HG03460 (cell line): ENCODE results near the gene MTCL1.

ENCODE experiments used
- ATAC-seq: cut with Tn5 transposase; IDR thresholded peaks from one replicate; pipeline ENCODE4 v1.9.1; 2021; ENCODE audit not compliant: unreplicated experiment

The MTCL1 gene

DNA sequence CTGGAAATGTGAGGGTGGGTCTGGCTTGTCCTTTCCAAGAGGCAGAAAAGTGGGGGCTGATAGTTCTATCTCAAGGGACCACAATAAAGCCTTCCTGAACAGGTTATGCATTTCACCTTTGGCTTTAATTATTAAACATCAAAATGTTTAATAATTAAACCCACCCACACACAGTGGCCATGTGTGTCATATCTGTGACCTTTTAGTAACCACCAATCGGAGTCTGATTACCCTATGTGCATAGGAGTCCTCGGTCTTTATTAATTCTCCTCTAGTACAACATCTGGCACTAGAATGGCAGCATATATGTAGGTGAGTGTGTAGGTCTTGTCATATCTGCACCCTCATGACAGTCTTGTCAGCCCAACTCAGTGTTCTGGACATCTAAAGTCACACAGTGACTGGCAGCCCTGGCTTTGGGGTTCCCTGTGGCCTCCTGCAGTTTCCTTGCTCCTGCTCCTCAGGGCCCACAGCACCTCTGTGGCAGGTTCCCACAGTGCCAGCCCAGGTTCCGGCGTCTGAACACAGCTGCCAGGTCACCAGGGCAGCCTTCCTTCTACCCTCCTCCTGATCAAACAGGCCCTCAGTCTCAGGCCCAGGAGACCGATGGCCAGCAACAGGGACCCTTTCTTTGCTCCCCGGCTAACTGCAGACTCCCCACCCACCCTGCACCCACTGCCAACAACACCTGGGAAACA is 100.9 kb downstream of the MTCL1 start:
- no peak for ATAC-seq

DNA sequence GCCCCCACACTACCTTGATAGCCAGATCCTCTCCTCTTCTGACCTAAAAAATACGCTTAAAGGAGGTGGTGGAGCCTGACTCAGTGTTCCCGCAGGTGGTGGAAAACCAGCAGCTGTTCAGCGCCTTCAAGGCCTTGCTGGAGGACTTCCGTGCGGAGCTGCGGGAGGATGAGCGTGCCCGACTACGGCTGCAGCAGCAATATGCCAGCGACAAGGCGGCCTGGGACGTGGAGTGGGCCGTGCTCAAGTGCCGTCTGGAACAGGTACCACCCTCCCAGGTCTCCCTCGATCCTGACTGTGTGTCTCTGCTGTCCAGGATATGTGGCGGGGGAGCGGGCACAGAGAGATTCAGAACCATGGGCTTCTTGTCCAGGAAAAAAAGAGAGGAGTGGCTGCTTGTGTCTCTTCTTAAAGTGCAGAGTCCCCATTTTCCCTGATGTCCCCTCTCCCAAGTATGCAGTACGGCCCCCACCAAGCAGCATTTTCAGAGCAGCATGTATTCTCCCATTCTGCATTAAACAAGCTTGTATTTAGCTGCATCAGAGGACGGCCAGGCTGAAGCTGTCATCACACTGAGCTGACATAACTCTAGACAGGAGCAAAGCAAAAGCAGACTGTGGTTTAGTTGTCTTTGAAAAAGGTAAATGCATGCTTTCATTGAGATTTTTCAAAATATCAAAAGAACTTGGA is 101.6 kb downstream of the MTCL1 start:
- no peak for ATAC-seq

DNA sequence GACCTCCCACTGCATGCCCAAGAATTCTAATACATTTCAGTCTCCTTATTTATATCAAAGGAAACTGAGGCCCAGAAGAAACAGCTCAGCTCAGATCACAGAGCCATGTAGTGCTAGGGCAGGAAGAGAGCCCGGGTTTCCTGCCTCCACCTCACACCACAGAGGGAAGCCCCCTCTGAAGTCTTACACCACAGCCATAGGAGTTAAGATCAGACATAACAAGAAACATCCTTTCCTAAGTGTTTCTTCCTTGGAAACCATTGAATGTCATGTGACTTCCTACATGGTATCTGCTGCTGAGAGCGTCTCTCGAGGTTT is 102.1 kb downstream of the MTCL1 start:
- no peak for ATAC-seq

DNA sequence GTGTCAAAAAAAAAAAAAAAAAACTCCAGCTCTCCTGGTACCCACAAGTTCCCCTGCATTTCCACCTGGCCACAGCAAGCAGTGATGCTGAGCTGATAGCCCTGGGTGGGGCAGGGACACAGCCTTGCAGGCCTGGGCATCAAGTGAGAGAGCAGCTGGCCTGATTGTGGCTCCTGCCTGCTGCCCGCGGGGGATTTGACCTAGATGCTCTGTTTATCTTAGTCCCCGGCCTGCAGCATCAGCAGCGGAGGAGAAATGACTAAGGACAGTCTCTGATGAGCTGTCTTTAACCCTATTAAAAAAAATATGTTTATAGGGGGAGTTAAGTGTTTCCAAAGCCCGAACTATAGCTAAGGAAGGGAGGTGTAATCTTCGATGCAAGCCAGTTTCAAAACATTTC is 102.6 kb downstream of the MTCL1 start:
- ATAC-seq: no peak

DNA sequence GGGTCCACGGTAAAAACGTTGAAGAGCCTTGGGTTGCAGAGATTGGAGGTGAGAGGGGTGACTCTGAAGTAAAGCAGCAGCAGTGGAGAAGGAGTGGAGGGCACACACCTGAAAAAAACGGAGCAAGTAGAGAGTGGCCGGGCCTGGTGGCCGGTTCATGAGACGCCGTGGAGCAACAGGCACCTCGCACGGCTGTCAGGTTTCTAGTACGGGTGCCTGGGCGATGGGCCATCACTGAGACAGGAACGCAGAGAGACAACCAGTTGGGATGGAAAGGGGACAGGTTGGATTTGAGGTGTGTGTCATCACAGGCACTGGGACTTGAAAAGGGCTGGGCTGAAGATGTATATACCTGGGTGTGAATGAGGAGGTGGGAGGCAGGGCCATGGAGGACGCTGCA is 104.2 kb downstream of the MTCL1 start:
- ATAC-seq: no peak

DNA sequence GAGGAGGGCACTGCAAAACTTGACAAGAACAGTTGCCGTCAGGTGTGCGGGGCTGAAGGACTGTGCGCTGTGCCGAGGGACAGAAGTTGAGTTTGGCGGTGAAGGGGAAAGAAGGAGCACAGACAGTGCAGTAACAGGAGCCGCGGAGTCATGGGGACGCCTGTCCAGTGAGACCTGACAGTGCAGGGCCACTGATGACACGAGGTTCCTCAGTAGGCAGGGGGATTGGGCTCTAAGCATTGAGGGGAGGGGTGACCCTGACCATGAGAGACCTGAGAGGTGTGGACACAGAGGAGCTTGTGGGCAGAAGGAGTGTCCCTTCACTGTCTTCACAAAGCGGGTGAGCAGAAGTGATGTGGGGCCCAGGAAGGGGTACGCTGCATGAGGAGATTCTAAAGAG is 104.8 kb downstream of the MTCL1 start:
- ATAC-seq: no peak

DNA sequence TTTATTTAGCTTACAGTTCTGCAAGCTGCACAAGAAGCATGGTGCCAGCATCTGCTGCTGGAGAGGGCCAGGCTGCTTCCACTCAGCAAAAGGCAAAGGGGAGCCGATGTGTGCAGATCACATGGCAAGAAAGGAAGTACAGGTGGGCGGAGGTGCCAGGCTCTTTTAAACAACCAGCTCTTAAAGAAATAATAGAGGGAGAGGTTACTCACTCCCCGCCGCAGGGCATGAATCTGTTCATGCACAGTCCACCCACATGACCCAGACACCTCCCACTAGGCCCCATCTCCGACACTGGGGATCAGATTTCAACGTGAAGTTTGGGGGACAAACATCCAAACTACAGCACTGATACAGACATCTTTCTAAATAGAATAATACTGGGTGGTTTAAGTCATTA is 105.8 kb downstream of the MTCL1 start:
- ATAC-seq: no peak

DNA sequence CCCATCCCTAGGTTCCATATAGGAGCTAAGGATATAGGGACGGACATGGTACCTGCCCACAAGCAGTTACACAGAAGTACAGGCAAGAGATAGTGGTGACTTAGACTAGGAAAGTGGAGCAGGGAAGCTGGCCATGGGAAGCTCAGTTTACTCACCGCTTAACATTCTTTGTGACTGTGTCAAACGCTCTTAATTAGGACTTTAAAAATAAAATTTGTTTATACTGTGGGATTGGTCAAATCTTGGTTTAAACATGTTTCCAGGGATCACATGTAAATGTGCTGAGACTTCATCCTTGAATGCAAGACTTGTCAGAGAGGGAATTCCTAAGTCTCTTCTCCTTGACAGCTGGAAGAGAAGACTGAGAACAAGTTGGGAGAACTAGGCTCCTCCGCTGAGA is 107.3 kb downstream of the MTCL1 start:
- ATAC-seq: no peak

DNA sequence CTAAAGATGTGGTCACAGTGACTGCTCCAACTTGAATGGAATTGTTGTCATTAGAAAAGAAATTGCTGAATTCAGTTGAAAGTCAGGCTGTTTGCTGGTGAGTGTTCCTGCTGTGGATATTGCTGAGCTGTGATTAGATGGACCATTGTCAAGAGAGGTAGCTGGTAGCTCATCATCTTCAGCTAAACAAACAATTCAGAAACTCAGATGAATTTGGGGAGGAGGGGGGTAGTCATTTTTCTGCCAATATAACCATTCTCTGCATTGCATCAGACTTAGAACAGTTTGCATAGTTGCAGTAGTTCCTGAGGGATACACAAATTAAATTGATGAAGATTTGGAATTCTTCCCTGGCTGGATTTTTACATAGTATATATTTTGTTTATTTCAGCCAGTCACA is 108.3 kb downstream of the MTCL1 start:
- ATAC-seq: no peak

DNA sequence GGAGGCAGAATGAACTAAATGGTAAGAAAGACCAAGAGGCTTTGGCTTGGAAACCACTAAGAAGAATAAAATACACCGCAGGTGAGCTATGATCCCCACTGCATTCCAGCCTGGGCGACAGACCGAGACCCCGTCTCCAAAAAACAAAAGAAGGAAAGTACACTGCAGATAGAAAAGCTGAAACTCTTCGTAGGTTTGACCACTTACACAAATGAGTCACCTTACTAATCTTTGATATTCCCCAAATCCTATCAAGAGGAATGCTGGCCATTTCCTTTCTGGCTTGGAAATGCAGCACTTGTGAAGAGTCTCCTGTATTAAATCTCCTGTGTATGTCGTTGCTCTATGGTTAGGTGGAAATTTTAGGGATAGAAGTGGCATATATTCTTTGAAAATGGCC is 108.8 kb downstream of the MTCL1 start:
- ATAC-seq: no peak

DNA sequence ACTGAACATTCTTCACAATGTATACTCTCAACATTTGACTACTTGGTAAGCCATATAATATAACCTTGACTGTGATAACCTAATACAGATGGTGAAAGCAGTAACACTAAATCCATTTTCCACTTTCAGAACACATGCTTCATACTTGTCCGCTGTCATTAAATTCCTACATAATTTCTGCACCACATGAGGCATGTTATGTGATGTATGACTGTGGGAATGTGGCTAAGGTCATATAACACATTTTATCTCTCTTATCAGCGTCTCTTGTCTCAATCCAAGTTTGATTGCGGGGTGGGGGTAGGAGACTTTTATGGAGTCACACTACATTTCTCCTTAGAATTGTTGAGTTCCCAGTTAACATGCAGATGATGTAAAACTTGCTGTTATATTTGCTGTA is 110.9 kb downstream of the MTCL1 start:
- ATAC-seq: no peak

DNA sequence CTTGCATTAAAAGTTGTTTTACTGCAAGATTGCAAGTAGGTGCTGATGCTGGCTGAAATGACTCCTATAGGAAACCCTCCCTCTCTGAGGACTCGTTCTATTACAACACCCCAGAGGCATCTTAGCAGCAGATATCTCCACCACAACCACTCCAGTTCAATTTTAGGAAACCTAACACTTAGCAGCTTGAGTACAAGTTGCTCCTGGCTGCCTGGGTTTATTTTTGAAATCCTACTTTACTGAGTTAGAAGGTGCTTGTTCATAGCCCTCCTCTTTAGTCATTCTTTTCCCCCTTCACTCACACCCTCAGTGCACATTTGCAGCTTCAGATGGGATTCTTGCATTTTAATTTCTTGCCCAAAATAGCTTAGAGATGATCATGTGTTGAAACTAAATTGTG is 111.5 kb downstream of the MTCL1 start:
- no peak for ATAC-seq

DNA sequence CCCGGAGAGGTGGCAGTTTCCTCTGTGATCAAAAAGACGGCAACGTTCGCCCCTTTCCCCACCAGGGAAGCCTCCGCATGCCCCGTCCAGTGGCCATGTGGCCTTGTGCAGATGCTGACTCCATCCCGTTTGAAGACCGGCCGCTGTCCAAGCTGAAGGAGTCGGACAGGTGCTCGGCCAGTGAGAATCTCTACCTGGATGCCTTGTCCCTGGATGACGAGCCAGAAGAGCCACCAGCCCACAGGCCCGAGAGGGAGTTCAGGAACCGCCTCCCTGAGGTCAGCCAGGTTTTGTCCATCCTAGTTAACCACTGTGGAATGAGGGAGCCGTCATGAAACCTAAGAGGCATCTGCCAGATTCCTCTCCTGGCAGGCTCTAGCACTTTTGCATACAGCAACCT is 113.6 kb downstream of the MTCL1 start:
- no peak for ATAC-seq

DNA sequence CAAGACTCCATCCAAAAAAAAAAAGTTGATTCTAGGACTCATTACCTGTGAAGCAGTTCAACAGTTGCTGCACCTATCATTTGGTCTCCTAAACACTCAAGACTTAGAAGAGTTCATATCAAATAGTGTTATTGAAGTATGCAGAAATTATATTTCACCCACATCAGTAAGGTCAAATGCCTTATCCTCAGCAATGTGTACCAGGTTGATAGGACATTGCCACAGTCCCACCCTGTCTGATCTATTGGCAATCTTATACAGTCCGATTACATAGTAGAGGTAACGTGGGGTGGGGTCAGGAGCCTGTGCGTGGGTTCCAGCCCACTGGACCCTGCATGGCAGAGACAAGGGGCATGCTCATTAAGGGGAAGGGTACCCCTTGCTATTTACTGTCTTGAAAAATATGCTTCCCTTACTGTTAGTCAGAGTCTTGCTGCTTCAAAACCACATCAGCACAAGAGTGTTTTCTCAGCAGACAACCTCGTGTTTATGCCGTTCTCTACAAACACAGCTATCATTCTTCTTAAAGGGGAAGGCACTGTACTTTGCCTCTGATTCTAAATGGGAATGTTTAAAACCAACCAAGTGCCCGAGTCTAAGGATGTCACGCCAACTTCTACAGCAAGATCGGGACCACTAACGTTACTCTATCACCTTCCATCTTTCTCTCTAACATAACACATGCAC is 115.2 kb downstream of the MTCL1 start:
- no peak for ATAC-seq

DNA sequence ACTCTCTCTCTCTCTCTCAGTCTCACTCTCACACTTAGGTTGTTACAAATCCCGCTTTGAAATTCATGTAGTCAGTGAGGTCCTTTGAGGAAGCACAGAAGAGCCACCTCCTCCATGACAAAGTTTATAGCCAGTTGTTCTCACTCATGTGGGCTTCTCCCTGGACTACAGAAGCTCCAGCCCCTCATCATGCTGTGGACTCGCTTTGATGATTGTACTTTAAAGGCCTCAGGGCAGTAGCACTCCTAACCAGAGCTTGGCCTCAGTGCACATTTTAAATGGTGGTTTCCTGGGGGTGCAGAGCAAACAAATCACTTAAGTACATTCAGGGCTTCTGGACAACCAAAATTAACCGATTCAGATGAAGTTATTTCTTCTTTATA is 115.7 kb downstream of the MTCL1 start:
- no peak for ATAC-seq

DNA sequence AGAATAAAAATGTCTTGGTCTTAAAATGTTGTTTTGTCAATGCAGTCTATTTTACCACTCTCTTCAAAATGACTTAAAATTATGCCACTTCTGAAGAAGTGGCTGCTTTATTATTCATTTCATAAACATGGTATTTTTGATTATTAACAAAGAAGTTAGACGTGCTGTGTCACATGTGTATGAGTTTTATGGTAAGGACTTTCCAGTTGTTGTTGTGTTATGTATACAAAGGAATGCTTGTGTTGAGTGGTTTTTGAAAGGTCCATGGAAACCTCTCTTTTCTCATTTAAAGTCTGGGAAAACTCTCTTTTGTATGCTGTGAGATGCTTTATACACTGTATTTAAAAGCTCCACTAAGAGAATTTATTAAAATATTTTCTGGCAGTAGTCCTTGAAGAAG is 116.2 kb downstream of the MTCL1 start:
- no peak for ATAC-seq

DNA sequence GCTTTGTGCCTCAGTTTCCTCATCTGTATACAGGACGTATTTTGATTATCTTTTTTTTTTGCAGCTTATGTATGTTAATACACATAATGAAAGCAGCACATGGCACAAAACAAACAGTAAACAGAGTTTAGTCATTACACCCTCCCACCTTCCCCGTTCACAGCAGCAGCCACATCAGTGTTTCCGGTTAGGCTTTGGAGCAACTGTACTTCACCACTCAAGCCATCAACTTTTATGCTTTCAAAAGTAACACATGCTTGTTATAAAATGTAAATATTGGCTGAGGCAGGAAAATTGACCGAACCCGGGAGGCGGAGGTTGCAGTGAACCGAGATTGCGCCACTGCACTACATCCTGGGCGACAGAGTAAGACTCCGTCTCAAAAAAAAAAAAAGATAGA is 117.3 kb downstream of the MTCL1 start:
- ATAC-seq: no peak

DNA sequence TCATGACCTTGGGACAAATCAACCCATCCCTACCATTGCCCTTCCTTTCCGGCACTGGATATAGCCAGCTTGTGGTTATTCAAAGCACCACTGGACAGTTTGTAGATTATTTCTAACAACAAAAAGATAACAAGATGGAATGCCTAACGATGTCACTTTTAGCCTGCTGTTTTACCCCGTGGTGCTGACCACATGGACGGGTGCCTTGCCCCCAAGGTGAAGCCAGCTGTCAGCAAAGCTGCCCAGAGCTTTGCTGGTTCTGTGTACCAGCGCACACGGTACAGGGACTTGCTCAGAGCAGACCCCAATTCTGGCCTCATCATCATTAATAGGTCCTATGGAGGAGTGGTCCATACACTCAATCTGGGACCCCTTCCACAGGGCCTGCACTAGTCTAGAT is 118.2 kb downstream of the MTCL1 start:
- no peak for ATAC-seq

DNA sequence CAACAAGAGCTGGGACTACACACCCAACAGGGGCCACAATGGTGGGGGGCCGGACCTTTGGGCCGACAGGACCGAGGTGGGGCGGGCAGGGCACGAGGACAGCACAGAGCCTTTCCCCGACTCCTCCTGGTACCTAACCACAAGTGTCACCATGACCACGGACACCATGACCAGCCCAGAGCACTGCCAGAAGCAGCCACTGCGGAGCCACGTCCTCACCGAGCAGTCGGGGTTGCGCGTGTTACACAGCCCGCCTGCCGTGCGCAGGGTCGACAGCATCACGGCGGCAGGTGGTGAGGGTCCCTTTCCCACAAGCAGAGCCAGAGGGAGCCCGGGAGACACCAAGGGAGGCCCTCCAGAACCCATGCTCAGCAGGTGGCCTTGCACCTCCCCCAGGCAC is 119.5 kb downstream of the MTCL1 start:
- no peak for ATAC-seq

DNA sequence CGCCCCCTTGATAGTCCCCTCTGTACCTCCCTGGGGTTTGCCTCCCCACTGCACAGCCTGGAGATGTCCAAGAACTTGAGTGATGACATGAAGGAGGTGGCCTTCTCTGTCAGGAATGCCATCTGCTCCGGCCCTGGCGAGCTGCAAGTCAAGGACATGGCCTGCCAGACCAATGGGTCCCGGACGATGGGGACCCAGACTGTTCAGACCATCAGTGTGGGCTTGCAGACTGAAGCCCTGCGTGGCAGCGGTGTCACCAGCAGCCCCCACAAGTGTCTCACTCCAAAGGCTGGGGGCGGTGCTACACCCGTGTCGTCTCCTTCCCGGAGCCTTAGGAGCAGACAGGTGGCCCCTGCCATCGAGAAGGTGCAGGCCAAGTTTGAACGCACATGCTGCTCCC is 119.9 kb downstream of the MTCL1 start:
- ATAC-seq: no peak

DNA sequence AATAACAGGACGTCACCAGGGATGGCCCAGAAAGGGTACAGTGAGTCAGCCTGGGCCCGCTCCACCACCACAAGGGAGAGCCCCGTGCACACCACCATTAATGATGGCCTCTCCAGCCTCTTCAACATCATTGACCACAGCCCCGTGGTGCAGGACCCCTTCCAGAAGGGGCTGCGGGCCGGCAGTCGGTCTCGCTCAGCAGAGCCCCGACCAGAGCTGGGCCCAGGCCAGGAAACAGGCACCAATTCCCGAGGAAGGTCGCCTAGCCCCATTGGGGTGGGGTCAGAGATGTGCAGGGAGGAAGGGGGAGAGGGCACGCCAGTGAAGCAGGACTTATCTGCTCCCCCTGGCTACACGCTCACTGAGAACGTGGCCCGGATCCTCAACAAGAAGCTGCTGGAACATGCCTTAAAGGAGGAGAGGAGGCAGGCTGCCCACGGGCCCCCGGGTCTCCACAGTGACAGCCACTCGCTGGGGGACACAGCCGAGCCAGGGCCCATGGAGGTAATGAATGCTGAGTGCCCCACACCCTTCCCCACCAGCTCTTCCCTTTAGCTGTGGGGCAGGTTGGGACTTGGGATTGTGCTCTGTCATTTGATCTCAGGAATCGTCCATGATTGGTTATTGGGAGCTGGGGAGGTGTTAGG is 120.5 kb downstream of the MTCL1 start:
- ATAC-seq: no peak

DNA sequence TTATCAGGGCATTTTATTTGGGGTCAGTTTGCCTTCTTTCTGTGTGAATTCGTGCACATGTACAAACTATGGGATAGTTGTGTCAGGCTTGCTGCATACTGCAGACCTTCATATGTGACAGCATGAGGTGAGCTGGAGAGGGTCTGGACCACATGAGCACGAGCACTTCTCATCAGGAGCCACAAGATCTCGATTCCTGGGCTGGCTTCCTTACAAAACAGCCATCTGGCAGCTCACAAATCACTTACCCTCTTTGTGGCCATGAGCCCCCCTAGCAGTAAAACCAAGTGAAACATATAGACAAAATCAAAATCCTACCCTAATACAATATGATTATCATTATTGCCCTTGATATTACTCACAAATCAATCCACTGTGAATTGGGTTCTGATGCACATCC is 121.2 kb downstream of the MTCL1 start:
- ATAC-seq: no peak
